Panc1 (cell line): ENCODE measurements around the gene ZFX.

Experiments
- CTCF ChIP-seq: fragments of 450-650 bp; IDR thresholded peaks from 2 replicates; pipeline ENCODE4 v1.5.1; 2017; ENCODE audit warnings: mild to moderate bottlenecking
- POLR2AphosphoS5 ChIP-seq: IDR thresholded peaks from 2 replicates; pipeline ENCODE4 v1.6.1; 2012; ENCODE audit warnings: mild to moderate bottlenecking, low read depth, low read length, moderate library complexity
- REST ChIP-seq, 2 experiments: IDR thresholded peaks; 2 replicates each; pipeline ENCODE4 v1.6.1; 2011 to 2012; ENCODE audit warnings: low read depth in 2 of 2, control low read depth in 1 of 2, low read length in 1 of 2, mild to moderate bottlenecking in 1 of 2, moderate library complexity in 1 of 2; ENCODE audit not compliant: insufficient read depth in 1 of 2
- SIN3A ChIP-seq: IDR thresholded peaks from 2 replicates; pipeline ENCODE4 v1.6.1; 2012; ENCODE audit warnings: low read depth, mild to moderate bottlenecking, low read length, moderate library complexity, borderline replicate concordance; ENCODE audit not compliant: insufficient read depth
- TCF7L2 ChIP-seq: IDR thresholded peaks from 2 replicates; pipeline ENCODE4 v1.6.1; 2011; ENCODE audit warnings: mild to moderate bottlenecking, low read depth, low read length, inconsistent platforms

- TF ChIP-seq POLR2AphosphoS5 (no peak), CTCF (no peak), SIN3A (no peak), REST (IDR thresholded peaks at IDR 0.05; ENCODE audit: insufficient read depth in 1 of 2, low read depth in 2 of 2, low read length in 1 of 2) (no peak), TCF7L2 (no peak)
Measured at GRCh38 chrX:24262309-24262708, 112.8 kb downstream of the ZFX start.
